Gastroesophageal sphincter (tissue), 3 donors: Measurements from ENCODE around the gene CD40.

Source experiments
- CTCF ChIP-seq, 4 experiments: fragments of 200-600 bp in 2 of 4; fragments of 450-650 bp in 2 of 4; sonication (generic) in 1 of 4; IDR thresholded peaks; one replicate each; pipeline ENCODE4 v1.5.1; 2017 to 2019; ENCODE audit warnings: antibody characterized with exemption in 4 of 4, mild to moderate bottlenecking in 2 of 4, moderate library complexity in 2 of 4
- POLR2A ChIP-seq, 2 donors: fragments of 450-650 bp; IDR thresholded peaks; one replicate each; pipeline ENCODE4 v1.6.1; 2017; ENCODE audit warnings: antibody characterized with exemption in 2 of 2, mild to moderate bottlenecking in 2 of 2, moderate library complexity in 1 of 2
- POLR2AphosphoS5 ChIP-seq: sonication (generic); formaldehyde crosslinking; IDR thresholded peaks from one replicate; pipeline ENCODE4 v1.6.1; 2017; ENCODE audit warnings: antibody characterized with exemption

GRCh38 chr20:46076806-46077205, 41.3 kb upstream of the CD40 start:
- no peak for TF ChIP-seq CTCF (IDR thresholded peaks at IDR 0.05)
- no peak for TF ChIP-seq POLR2AphosphoS5
- TF ChIP-seq POLR2A (IDR thresholded peaks at IDR 0.05) = no peak
